ENCODE measurements around the gene GRID2.
"Not testable (repeated sequence)": the region's sequence is repeated elsewhere in the genome, so short reads cannot be mapped to it uniquely, and the experiment has no call there.

DNA sequence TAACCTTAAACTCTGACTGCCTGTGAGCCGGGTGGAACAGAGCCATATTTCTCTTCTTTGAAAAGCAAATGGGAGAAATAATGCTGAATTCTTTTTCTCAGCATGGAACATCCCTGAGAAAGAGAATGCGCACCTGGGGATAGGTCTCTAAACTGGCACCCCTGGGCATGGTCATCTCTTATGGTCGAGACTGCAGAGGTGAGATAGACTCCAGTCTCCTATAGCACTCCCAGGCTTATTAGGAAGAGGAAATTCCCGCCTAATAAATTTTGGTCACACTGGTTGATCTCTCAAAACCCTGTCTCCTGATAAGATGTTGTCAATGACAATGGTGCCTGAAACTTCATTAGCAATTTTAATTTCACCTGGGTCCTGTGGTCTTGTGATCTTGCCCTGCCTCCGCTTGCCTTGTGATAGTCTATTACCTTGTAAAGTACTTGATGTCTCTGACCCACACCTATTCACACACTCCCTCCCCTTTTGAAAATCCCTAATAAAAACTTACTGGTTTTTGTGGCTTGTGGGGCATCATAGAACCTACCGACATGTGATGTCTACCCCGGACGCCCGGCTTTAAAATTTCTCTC, 1062.5 kb downstream of the GRID2 start:
- TF ChIP-seq, protein P1, sequence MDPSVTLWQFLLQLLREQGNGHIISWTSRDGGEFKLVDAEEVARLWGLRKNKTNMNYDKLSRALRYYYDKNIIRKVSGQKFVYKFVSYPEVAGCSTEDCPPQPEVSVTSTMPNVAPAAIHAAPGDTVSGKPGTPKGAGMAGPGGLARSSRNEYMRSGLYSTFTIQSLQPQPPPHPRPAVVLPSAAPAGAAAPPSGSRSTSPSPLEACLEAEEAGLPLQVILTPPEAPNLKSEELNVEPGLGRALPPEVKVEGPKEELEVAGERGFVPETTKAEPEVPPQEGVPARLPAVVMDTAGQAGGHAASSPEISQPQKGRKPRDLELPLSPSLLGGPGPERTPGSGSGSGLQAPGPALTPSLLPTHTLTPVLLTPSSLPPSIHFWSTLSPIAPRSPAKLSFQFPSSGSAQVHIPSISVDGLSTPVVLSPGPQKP (IDR thresholded peaks at IDR 0.05; ENCODE audit: borderline replicate concordance, low read depth, low read length): not testable (repeated sequence)
- TF ChIP-seq CTCF (conservative IDR thresholded peaks at IDR 0.05; ENCODE audit: low read depth, low read length); POLR2A (IDR thresholded peaks at IDR 0.05; ENCODE audit: low read depth, low read length); NFE2L2 (IDR thresholded peaks at IDR 0.05; ENCODE audit: low read depth, low read length); SMC3 (IDR thresholded peaks at IDR 0.05; ENCODE audit: low read depth, low read length); RAD21 (IDR thresholded peaks at IDR 0.05; ENCODE audit: low read length); RFX5 (IDR thresholded peaks at IDR 0.05; ENCODE audit: low read depth, low read length): not testable (repeated sequence)
